Activated T-helper 1 cell treated with anti-CD3 and anti-CD28 coated beads, Interleukin-12 subunit alpha, Interleukin-12 subunit beta, Interleukin-2, Interleukin-4 antibody, amounts not matched to agents 30 ng/mL and 10 ng/mL and 1 ng/mL, durations not matched to agents 14 hours and 24 hours and 36 hours (primary cell): ENCODE results near the gene ST6GALNAC2. TPM values are rescaled to one million over a fixed set of nuclear protein-coding genes. Genes with fewer than 3 reads are reported as not detected.
"Not testable (repeated sequence)": the region's sequence is repeated elsewhere in the genome, so short reads cannot be mapped to it uniquely, and the experiment has no call there.

Experiments
- DNase-seq: peaks from one replicate; pipeline ENCODE4 v3.0.0; 2021; ENCODE audit warnings: low spot score
- H3K27ac Mint-ChIP-seq: one replicate; pipeline ENCODE4 v1.8.0; 2021; ENCODE audit warnings: mild to moderate bottlenecking, mixed read lengths
- H3K27me3 Mint-ChIP-seq: one replicate; pipeline ENCODE4 v1.8.0; 2022; ENCODE audit warnings: mild to moderate bottlenecking, moderate library complexity, mixed read lengths; ENCODE audit not compliant: insufficient read depth
- H3K36me3 Mint-ChIP-seq: one replicate; pipeline ENCODE4 v1.8.0; 2021; ENCODE audit warnings: low read depth, mixed read lengths
- H3K4me1 Mint-ChIP-seq: one replicate; pipeline ENCODE4 v1.8.0; 2021; ENCODE audit warnings: low read depth, mixed read lengths
- H3K4me3 Mint-ChIP-seq: one replicate; pipeline ENCODE4 v1.8.0; 2021; ENCODE audit warnings: mild to moderate bottlenecking, moderate library complexity, mixed read lengths
- H3K9me3 Mint-ChIP-seq: one replicate; pipeline ENCODE4 v1.8.0; 2021; ENCODE audit warnings: mixed read lengths
- intact Hi-C: fragments of 100-400 bp; cut with micrococcal nuclease; formaldehyde crosslinking; loops from one replicate; pipeline ENCODE4 v1.15.1; 2024
- total RNA-seq: library from RNA; stranded (reverse); gene quantifications from 2 replicates; pipeline ENCODE4 v1.2.3, GENCODE V29; 2022

Gene ST6GALNAC2
- total RNA-seq, 1 donor from 2014 or later, result not detected

DNA sequence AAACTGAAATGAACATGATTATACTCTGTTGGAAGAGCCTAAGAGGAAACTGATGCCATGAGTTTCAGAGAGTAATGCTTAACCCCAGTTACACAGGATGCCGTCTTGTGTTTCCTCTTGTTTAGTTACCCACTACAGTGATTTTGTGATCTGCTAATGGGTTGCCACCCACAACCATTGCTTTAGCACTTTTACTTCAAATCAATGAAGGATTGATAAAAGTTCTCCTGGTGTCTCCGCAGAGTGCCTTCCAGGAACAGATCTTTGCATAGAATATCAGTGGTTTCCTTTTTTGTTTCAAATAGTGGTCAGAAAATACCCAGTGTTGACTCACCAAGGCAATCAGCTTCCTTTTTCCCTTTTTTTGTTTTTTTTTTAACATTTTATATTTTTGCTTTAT, 22.3 kb downstream of the ST6GALNAC2 start:
- DNase-seq, H3K27ac Mint-ChIP-seq, H3K4me3 Mint-ChIP-seq, H3K9me3 Mint-ChIP-seq, H3K27me3 Mint-ChIP-seq, intact Hi-C loops: not testable (repeated sequence)
- H3K36me3 Mint-ChIP-seq, result peaks cover 57% of the 10 kb centered on the region
- peaks cover 55% of the 10 kb centered on the region for H3K4me1 Mint-ChIP-seq

DNA sequence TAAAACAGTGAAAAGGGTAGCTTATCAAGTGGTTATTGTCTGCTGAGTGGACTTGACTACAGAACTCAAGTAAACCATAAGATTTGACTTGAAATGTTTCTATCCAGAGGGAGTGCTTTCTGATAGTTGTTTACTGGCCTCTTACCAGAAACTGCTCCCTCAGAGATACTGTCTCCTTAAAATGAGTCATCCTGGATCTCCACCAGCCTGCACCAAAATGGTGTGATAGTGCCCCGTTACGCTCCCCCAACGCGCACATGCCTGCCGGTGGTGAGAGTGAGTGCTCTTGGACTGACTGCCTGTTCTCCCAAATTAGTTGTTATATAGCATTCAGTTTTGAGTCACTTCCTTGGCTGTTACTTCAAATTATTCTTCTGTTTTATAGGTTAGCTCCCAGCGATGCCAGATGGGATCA, 22.9 kb downstream of the ST6GALNAC2 start:
- H3K27ac Mint-ChIP-seq, result no peak overlapping the region
- H3K36me3 Mint-ChIP-seq, result peaks cover 63% of the 10 kb centered on the region
- H3K9me3 Mint-ChIP-seq, result no peaks in the 10 kb centered on the region
- no peaks in the 10 kb centered on the region for H3K27me3 Mint-ChIP-seq
- no peak for DNase-seq
- intact Hi-C loops, result no loop called here
- H3K4me3 Mint-ChIP-seq, result peak overlapping the region; percentile 20
- peaks cover 53% of the 10 kb centered on the region for H3K4me1 Mint-ChIP-seq

DNA sequence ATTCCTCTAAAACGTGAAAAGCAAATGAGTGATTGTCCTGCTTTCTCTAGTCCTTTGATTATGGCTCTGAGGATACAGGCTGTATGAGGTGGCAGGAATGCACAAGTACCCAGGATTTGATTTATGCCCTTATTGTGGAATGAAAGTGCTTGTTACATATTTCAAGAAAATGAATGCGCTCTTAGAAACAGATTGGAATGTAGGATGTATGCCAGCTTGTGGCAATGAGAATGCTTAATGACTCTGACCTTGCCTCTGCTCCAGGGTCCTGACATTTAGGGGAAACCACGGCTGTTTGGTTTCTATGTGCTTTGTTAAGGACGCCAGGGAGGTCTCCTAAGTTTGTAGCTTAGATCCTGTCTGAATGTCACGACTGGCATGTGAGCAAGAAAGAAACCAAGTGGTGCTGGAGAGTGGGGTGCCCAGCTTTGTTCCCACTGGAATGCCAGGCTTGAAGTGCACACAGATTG, 23.8 kb downstream of the ST6GALNAC2 start:
- Mint-ChIP-seq H3K27me3 (no peaks in the 10 kb centered on the region), H3K9me3 (no peaks in the 10 kb centered on the region), H3K4me1 (peaks cover 52% of the 10 kb centered on the region), H3K36me3 (peaks cover 67% of the 10 kb centered on the region), H3K4me3 (peak overlapping the region; percentile 24), H3K27ac (peak overlapping the region; percentile 53)
- no peak for DNase-seq
- intact Hi-C loops, result no loop called here

DNA sequence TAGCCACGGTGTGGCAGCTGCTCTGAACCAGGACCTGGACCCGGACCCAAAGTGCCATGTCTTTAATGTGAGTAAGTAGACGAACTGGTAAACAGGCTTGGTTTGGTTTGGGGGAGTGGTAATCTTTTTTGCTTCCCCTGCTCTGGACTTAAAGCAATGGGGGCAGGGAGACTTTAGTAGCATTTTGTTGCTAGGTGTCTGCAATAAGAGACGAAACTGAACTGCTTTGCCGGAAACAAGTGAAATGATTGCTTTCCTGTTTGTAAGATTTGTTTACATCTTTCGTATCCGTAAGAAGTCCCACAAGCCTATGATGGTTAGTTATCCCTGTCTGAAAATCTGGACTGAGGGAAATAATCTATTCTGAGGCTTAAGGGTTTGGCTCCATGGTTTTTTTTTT, 24.3 kb downstream of the ST6GALNAC2 start:
- Mint-ChIP-seq H3K4me3 (peak overlapping the region; percentile 78), H3K4me1 (peaks cover 56% of the 10 kb centered on the region), H3K27me3 (no peaks in the 10 kb centered on the region), H3K9me3 (no peaks in the 10 kb centered on the region), H3K36me3 (peaks cover 66% of the 10 kb centered on the region), H3K27ac (peak overlapping the region; percentile 53)
- DNase-seq, result no peak
- intact Hi-C loops, result no loop called here

DNA sequence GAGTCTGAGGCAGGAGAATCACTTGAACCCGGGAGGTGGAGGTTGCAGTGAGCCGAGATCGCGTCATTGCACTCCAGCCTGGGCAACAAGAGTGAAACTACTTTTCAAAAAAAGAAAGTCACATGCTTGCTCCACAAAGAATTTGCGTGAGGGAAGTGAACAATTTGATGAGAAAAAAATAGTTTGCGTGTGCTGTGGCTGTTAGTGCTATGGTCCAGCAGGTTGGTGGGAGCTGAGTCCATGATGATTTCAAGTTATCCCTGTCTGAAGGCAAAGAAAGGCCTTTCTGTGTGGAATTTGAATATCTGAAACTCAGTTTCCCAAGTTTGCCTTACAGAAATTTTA, 24.8 kb downstream of the ST6GALNAC2 start:
- H3K9me3 Mint-ChIP-seq, result no peaks in the 10 kb centered on the region
- H3K36me3 Mint-ChIP-seq, result peaks cover 61% of the 10 kb centered on the region
- no peaks in the 10 kb centered on the region for H3K27me3 Mint-ChIP-seq
- peak overlapping the region; percentile 78 for H3K4me3 Mint-ChIP-seq
- H3K4me1 Mint-ChIP-seq, result peaks cover 56% of the 10 kb centered on the region
- no peak for DNase-seq
- intact Hi-C loops, result no loop called here
- no peak overlapping the region for H3K27ac Mint-ChIP-seq

DNA sequence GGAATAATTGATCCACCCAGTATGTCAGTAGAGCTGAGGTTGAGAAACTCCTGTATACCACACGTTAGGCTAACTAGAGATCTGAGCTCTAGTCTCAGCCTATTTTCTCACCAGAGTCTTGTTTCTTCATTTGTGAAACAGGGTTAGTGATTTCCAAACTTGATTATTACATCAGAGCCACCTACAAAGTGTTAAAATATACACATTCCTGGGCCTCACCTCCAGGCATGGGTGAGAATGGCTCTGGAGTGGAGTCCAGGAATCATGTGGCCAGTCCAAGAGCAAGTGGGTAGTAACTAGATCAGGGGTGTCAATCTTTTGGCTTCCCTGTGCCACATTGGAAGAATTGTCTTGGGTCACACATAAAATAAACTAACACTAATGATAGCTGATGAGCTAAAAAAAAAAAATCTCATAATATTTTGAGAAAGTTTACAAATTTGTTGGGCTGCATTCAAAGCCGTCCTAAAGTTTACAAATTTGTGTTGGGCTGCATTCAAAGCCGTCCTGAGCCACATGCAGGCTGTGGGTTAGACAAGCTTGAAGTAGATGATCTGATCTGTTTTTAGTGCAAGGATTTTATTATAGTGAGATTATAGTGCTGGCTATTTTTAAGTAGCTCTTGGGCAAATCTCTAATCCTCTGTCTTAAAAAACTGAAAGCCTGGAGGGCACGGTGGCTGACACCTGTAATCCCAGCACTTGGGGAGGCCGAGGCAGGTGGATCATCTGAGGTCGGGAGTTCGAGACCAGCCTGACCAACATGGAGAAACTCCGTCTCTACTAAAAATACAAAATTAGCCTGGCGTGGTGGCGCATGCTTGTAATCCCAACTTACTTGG, 25.4 kb downstream of the ST6GALNAC2 start:
- no peaks in the 10 kb centered on the region for H3K27me3 Mint-ChIP-seq
- peaks cover 55% of the 10 kb centered on the region for H3K36me3 Mint-ChIP-seq
- DNase-seq, result no peak
- peaks cover 55% of the 10 kb centered on the region for H3K4me1 Mint-ChIP-seq
- no peaks in the 10 kb centered on the region for H3K9me3 Mint-ChIP-seq
- intact Hi-C loops, result no loop called here
- H3K4me3 Mint-ChIP-seq, result peak overlapping the region; percentile 78
- peak overlapping the region; percentile 58 for H3K27ac Mint-ChIP-seq

DNA sequence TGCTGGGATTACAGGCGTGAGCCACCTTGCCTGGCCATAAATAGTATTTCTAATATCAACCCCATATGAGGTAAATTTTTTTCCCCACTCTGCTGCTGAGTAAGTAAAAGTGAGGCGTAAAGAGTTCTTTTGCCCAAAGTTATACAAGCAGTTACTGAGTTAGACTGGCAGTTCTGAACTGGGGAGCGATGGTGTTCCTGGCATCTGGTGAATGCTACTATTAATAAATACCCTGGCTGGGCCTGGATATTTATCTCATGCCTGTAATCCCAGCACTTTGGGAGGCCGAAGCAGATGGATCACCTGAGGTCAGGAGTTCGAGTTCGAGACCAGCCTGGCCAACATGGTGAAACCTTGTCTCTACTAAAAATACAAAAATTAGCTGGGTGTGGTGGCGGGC, 26.2 kb downstream of the ST6GALNAC2 start:
- Mint-ChIP-seq H3K36me3 (peaks cover 56% of the 10 kb centered on the region), H3K4me1 (peaks cover 53% of the 10 kb centered on the region), H3K4me3 (peak overlapping the region; percentile 98), H3K27ac (peak overlapping the region; percentile 97)
- intact Hi-C loops, result loop anchor here (2.0 to 5.0 kb wide), 4 partner anchors 107 to 1707 kb away; partner anchors contain the start of genes PRPSAP1 and UBE2O
- DNase-seq, H3K27me3 Mint-ChIP-seq, H3K9me3 Mint-ChIP-seq: not testable (repeated sequence)

DNA sequence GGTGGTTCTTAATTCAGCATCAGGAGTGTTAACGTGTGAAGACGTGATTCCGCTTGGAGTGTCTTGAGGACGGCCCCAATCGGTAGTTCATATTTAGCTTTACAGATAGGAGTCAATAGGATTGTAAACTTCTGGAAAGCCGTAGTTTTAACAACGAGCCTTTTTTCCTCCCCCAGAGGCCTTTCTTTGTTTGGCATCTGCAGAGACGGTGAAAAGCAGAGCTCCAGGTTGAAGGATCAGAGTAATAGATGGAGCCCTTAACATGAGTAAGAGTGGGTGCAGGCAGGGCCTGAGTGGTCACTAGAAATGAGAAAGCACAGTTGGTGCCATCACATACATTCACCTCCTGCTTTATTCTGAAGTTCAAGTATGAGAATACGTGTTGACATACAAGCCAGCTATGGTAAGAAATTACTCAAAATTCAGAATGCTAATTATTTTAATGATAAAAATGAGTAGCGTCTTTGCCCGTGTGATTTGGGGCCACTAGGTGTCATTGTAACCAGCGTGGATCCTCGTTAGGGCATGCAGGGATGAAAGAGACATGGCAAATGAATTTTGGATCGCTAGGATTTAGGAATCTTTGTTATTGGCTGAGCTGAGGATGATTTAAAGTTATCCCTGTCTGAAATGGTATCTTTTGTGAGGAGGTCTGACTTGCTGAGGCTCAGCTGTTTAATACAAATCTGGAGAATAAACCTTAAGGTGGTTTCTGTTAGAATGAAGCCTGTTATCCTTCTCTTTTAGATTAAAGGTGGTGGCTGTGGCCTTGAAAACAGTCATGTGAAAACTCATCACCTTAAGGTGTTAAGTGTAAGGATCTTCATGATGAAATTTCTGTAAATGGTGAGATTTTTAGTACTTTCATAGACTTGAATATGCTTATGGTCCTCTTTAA, 27.2 kb downstream of the ST6GALNAC2 start:
- H3K36me3 Mint-ChIP-seq, result peaks cover 56% of the 10 kb centered on the region
- intact Hi-C loops, result loop anchor here (1.0 to 5.0 kb wide), 5 partner anchors 66 to 1706 kb away; partner anchors contain the start of genes PRPSAP1 and UBE2O
- H3K27ac Mint-ChIP-seq, result peak overlapping the region; percentile 97
- no peaks in the 10 kb centered on the region for H3K9me3 Mint-ChIP-seq
- no peaks in the 10 kb centered on the region for H3K27me3 Mint-ChIP-seq
- H3K4me1 Mint-ChIP-seq, result peaks cover 52% of the 10 kb centered on the region
- DNase-seq, result no peak
- peak overlapping the region; percentile 98 for H3K4me3 Mint-ChIP-seq

DNA sequence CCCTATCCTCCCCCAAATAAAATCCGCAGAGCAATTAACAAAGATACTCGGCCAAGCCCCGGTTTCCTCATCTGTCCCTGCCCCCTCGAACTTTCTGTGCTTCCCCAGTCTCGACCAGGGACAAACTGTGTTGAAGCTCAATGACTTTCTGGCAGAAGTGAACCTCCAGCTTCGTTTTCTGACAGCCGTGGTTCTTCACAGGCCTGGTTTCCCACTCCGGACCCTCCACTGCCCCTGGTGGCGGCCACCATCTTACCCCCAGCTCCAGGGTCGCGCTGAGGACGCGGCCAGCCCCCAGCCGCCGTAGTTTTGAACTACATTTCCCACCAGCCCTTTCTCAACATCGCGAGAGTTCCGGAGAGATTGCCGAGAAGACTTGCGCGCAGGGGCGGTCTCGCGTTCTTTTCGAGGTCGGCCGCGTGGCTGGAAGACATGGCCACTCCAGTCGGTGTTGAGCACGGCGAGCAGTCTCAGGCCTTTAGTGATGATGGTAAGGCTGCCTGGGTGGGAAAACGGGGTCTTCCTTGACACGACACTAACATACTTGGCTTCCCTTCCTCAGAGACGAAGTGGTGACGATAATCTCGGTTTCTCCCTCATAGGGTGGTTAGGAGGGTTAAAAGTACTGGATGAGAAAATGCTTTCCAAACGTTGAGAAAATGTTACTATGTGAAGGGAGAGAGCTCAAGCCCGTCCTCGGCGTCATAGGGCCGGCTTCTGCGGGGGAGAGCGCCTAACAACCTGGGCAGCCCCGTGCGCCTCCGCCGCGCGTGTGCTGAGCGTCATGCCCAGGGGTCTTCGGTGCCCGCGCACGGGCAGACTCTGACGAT, 28.1 kb downstream of the ST6GALNAC2 start:
- Mint-ChIP-seq H3K36me3 (peaks cover 47% of the 10 kb centered on the region), H3K4me1 (peaks cover 43% of the 10 kb centered on the region), H3K4me3 (peak overlapping the region; percentile 98), H3K27me3 (no peaks in the 10 kb centered on the region), H3K27ac (peak overlapping the region; percentile 97), H3K9me3 (no peaks in the 10 kb centered on the region)
- DNase-seq, result peak; percentile 93
- intact Hi-C loops, result loop anchor here (1.0 to 5.0 kb wide), 7 partner anchors 42 to 1705 kb away; partner anchors contain the start of genes PRPSAP1, SRSF2 and UBE2O

DNA sequence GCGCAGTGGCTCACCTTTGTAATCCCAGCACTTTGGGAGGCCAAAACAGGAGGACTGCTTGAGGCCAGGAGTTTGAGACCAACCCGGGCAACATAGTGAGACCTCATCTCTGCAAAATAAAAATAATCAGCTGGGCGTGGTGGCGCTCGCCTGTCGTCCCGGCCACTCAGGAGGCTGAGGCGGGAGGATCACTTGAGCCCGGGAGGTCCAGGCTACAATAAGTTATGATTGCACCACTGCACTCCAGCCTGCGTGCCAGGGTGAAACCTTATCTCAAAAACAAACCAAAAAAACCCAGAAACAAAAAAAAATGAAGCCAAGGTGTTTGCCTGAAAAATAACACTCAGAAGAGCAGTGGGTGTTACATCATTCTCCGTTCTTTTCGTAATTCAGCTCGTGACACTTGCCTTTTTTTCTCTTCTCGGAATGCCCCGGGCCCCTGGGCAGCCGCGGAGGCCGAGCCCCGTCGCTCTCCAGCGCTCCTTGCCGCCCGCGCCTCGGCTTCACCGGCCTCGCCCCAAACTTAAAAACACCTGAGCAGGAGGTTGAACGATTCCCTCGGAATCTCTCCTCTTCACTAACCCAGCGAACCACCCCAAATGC, 28.8 kb downstream of the ST6GALNAC2 start:
- peaks cover 43% of the 10 kb centered on the region for H3K4me1 Mint-ChIP-seq
- no peaks in the 10 kb centered on the region for H3K9me3 Mint-ChIP-seq
- no peaks in the 10 kb centered on the region for H3K27me3 Mint-ChIP-seq
- peak; percentile 29 for DNase-seq
- H3K36me3 Mint-ChIP-seq, result peaks cover 44% of the 10 kb centered on the region
- H3K27ac Mint-ChIP-seq, result peak overlapping the region; percentile 97
- peak overlapping the region; percentile 98 for H3K4me3 Mint-ChIP-seq
- intact Hi-C loops, result loop anchor here (1.0 to 5.0 kb wide), 5 partner anchors 42 to 1705 kb away; partner anchors contain the start of genes PRPSAP1, SRSF2 and UBE2O

DNA sequence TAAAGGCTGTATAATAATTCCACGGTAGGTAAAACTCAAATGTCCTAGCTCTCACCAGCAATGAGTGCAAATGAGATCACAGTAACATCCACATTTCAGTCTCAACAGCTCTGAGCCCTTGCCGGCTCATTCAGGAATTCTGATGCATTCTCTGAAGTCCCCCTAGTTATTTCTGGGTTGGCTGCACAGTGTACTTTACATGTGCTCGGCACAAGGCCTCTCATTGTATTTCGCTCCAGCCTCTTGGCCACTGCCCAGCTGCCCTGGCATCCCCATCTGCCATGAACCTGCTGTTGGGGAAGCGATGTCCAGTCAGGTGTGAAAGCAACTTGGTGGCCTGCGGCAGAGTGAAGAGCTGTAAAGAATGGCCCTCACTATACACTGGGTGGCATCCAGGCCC, 31.5 kb downstream of the ST6GALNAC2 start:
- no peak for DNase-seq
- intact Hi-C loops, result no loop called here
- Mint-ChIP-seq H3K4me1 (peaks cover 30% of the 10 kb centered on the region), H3K9me3 (no peaks in the 10 kb centered on the region), H3K27ac (no peak overlapping the region), H3K27me3 (peaks cover 2% of the 10 kb centered on the region), H3K4me3 (no peak overlapping the region), H3K36me3 (peaks cover 26% of the 10 kb centered on the region)
